Tibial nerve (tissue), 4 donors: Measurements from ENCODE around the gene KIF6. TPM values are rescaled to one million over a fixed set of nuclear protein-coding genes. Genes with fewer than 3 reads are reported as not detected.

ENCODE experiments used
- DNase-seq, 2 donors: peaks; one replicate each; pipeline ENCODE4 v3.0.0-alpha.2; 2019; ENCODE audit warnings: low spot score in 2 of 2
- H3K27ac ChIP-seq, 4 donors: fragments of 200-600 bp; sonication (generic) in 3 of 4; one replicate each; pipeline ENCODE4 v1.5.1; 2017 to 2019; ENCODE audit warnings: mild to moderate bottlenecking in 1 of 4
- H3K27me3 ChIP-seq, 2 donors: fragments of 200-600 bp; sonication (generic) in 1 of 2; one replicate each; pipeline versions ENCODE4 v1.5.1 to v1.6.0; 2017 to 2019
- H3K36me3 ChIP-seq, 3 donors: fragments of 200-600 bp; sonication (generic); one replicate each; pipeline ENCODE4 v1.5.1; 2018 to 2019
- H3K4me1 ChIP-seq, 4 donors: fragments of 200-600 bp; sonication (generic) in 3 of 4; one replicate each; pipeline ENCODE4 v1.5.1; 2017 to 2019
- H3K4me3 ChIP-seq, 4 donors: fragments of 200-600 bp; sonication (generic) in 3 of 4; one replicate each; pipeline ENCODE4 v1.5.1; 2017 to 2019; ENCODE audit warnings: mild to moderate bottlenecking in 1 of 4, moderate library complexity in 1 of 4
- H3K9me3 ChIP-seq, 4 donors: fragments of 200-600 bp; sonication (generic) in 3 of 4; one replicate each; pipeline ENCODE4 v1.5.1; 2017 to 2019
- EP300 ChIP-seq, 2 donors: sonication (generic); formaldehyde crosslinking; IDR thresholded peaks; one replicate each; pipeline ENCODE4 v1.6.1; 2017; ENCODE audit warnings: antibody characterized with exemption in 2 of 2, mild to moderate bottlenecking in 1 of 2
- POLR2A ChIP-seq, 2 donors: fragments of 450-650 bp; IDR thresholded peaks; one replicate each; pipeline ENCODE4 v1.6.1; 2017; ENCODE audit warnings: antibody characterized with exemption in 2 of 2, mild to moderate bottlenecking in 2 of 2, moderate library complexity in 2 of 2
- WGBS, 2 donors: methylation state at CpG; one replicate each; pipeline ENCODE4 v1.1.5; 2018; 5-methylcytosine and 5-hydroxymethylcytosine counted together
- total RNA-seq, 4 donors: library from RNA; depleted of rRNA; stranded (reverse); fragments of >200 nt; gene quantifications; one replicate each; pipeline ENCODE4 v1.1.0, GENCODE V29; 2016
- TF ChIP-seq, protein P1 (sequence below), 5 experiments: fragments of 200-600 bp in 3 of 5; fragments of 450-650 bp in 2 of 5; sonication (generic) in 3 of 5; IDR thresholded peaks; one replicate each; pipeline ENCODE4 v1.5.1; 2016 to 2019; ENCODE audit warnings: antibody characterized with exemption in 5 of 5, mild to moderate bottlenecking in 3 of 5, moderate library complexity in 2 of 5

The KIF6 gene
- total RNA-seq, 4 donors from 2014 or later, result 0.22 to 0.59 TPM; not detected in 2

DNA sequence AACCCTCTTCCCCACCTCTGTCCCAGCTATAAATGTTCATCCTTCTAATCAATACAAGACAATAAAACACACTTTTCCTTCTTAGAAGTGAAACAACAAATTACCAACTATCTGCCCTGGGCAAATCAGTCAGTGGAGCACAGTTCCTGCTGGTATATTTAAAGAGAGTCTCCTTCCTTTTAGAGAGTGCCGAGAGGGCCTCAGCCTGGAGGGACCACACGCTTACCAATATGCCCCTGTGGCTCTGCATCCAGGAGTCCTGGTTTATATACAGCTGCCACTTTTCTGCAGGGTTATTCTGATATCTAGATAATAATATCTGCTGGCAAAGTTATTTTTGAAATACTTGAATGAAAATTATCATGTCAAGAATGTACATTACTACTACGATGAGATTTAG is 315.3 kb downstream of the KIF6 start:
- H3K4me1 ChIP-seq, result no peaks in the 10 kb centered on the region
- no peaks in the 10 kb centered on the region for H3K9me3 ChIP-seq
- DNase-seq, result no peak
- no peak overlapping the region for H3K4me3 ChIP-seq
- no peaks in the 10 kb centered on the region for H3K36me3 ChIP-seq
- TF ChIP-seq, protein P1, sequence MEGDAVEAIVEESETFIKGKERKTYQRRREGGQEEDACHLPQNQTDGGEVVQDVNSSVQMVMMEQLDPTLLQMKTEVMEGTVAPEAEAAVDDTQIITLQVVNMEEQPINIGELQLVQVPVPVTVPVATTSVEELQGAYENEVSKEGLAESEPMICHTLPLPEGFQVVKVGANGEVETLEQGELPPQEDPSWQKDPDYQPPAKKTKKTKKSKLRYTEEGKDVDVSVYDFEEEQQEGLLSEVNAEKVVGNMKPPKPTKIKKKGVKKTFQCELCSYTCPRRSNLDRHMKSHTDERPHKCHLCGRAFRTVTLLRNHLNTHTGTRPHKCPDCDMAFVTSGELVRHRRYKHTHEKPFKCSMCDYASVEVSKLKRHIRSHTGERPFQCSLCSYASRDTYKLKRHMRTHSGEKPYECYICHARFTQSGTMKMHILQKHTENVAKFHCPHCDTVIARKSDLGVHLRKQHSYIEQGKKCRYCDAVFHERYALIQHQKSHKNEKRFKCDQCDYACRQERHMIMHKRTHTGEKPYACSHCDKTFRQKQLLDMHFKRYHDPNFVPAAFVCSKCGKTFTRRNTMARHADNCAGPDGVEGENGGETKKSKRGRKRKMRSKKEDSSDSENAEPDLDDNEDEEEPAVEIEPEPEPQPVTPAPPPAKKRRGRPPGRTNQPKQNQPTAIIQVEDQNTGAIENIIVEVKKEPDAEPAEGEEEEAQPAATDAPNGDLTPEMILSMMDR (IDR thresholded peaks at IDR 0.05), result no peak
- no peak for TF ChIP-seq EP300 (IDR thresholded peaks at IDR 0.05)
- no peak for TF ChIP-seq POLR2A (IDR thresholded peaks at IDR 0.05)
- no peaks in the 10 kb centered on the region for H3K27me3 ChIP-seq
- no peak overlapping the region for H3K27ac ChIP-seq
- WGBS, 2 donors, result 89% methylated on average over 3 of the region's 3 CpGs

DNA sequence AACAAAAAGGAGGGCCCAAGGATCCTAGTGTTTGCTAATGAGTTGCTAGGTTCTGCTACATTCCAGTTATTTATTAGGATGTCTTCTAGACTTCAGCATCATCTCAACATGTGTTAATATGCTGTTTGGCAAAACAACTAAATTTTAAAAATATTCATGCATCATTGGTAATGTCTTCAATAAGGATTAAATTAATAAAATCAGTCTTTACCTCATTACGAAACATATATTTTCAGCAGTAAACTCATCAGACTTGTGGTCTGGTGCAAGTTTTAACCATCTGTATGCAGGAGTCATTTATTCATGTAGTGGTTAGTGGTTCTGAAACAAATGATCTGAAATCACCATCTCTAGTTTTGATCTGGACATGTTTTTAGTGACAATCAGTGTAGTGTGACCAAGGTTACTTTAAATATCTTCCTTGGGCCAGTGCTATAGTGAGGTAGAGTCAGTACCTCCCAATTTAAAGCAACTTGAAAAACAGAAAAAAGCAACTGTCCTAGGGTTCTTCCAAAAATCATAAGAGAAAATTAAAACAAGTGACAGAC is 317.7 kb downstream of the KIF6 start:
- TF ChIP-seq POLR2A (IDR thresholded peaks at IDR 0.05) (no peak), EP300 (IDR thresholded peaks at IDR 0.05) (no peak)
- TF ChIP-seq, protein P1 (IDR thresholded peaks at IDR 0.05), result no peak
- no peaks in the 10 kb centered on the region for H3K27me3 ChIP-seq
- H3K36me3 ChIP-seq, result no peaks in the 10 kb centered on the region
- no peaks in the 10 kb centered on the region for H3K4me1 ChIP-seq
- no peak for DNase-seq
- WGBS, 2 donors, result 89 to 96% methylated on average over 1 of the region's 1 CpG
- no peak overlapping the region for H3K4me3 ChIP-seq
- H3K27ac ChIP-seq, result no peak overlapping the region
- no peaks in the 10 kb centered on the region for H3K9me3 ChIP-seq

DNA sequence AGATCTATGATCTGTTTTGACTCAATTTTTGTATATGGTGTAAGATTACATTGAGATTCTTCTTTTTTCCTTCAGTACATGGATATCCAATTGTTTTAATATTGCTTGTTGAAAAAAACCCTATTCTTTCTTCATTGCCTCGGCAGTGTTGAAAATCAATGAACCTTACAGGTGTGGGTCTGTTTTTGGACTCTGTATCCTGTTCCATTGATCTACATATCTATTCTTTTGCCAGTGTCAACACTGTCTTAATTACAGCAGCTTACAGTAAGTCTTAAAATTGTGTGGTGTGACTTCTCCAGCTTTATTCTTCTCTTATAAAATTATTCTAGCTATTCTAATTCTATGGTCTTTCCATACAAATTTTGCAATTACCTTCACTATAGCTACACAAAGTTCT is 320.9 kb downstream of the KIF6 start:
- H3K27ac ChIP-seq, result no peak overlapping the region
- H3K27me3 ChIP-seq, result no peaks in the 10 kb centered on the region
- no peaks in the 10 kb centered on the region for H3K9me3 ChIP-seq
- 89 to 98% methylated on average over 1 of the region's 1 CpG for WGBS, 2 donors
- no peaks in the 10 kb centered on the region for H3K36me3 ChIP-seq
- TF ChIP-seq, protein P1 (IDR thresholded peaks at IDR 0.05), result no peak
- DNase-seq, result no peak
- no peaks in the 10 kb centered on the region for H3K4me1 ChIP-seq
- H3K4me3 ChIP-seq, result no peak overlapping the region

DNA sequence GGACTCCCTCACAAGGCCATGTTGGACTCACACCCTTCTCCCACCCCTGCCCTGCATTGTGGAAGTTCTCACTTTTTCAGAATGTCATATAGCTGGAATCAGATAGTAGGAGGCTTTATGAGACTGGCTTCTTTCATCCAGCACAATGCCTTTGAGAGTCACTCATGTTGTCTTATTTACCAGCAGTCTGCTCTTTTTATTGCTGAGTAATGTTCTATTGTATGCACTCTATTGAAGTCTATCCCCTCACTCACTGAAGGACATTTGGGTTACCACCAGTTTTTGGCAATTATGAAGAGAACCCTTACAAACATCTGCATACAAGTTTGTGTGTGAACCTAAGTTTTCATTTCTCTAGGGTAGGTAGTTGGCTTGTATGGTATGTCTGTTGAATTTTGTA is 321.9 kb downstream of the KIF6 start:
- DNase-seq, result no peak
- no peaks in the 10 kb centered on the region for H3K36me3 ChIP-seq
- H3K4me1 ChIP-seq, result no peaks in the 10 kb centered on the region
- no peaks in the 10 kb centered on the region for H3K9me3 ChIP-seq
- TF ChIP-seq POLR2A (IDR thresholded peaks at IDR 0.05), result no peak
- TF ChIP-seq EP300 (IDR thresholded peaks at IDR 0.05), result no peak
- TF ChIP-seq, protein P1 (IDR thresholded peaks at IDR 0.05), result no peak
- no peak overlapping the region for H3K4me3 ChIP-seq
- H3K27ac ChIP-seq, result no peak overlapping the region
- no peaks in the 10 kb centered on the region for H3K27me3 ChIP-seq

DNA sequence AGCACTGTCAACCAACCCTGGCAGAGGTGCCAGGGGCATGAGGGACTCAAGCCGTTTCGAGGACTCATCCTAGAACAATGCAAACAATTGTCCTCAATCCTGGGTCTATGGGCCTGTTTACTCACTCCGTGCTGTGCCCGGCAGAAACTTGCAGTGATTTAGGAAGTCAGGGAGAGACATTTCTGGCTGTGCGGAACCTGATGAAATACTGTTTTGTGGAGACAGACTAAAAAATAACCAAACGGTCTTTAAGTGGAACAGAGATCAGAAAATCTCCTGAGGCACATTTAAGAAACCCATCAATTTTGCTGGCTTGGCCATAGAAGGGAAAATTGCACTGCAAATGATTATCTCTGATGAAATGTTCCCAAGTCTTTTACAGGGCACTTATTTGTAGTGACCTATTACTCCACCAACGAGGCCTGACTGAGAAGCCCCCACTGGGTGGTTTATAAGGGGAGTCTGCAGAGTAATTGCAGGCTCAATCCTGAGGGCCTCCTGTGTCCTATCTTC is 322.9 kb downstream of the KIF6 start:
- Histone ChIP-seq H3K4me3 (no peak overlapping the region), H3K4me1 (no peaks in the 10 kb centered on the region), H3K27ac (peak overlapping the region in 2 of 4 donors; percentile 30 to 65), H3K9me3 (no peaks in the 10 kb centered on the region), H3K36me3 (no peaks in the 10 kb centered on the region), H3K27me3 (no peaks in the 10 kb centered on the region)
- peak in 1 of 2 donors; percentile 47 for TF ChIP-seq EP300 (IDR thresholded peaks at IDR 0.05)
- TF ChIP-seq, protein P1 (IDR thresholded peaks at IDR 0.05), result no peak
- WGBS, 2 donors, result 23 to 27% methylated on average over 7 of the region's 7 CpGs
- DNase-seq, result no peak
